Suprapubic skin (tissue), 4 donors: ENCODE measurements around the gene POLR1A.

Experiments
- EP300 ChIP-seq: sonication (generic); formaldehyde crosslinking; IDR thresholded peaks from one replicate; pipeline ENCODE4 v1.6.1; 2017; ENCODE audit warnings: antibody characterized with exemption
- POLR2A ChIP-seq, 2 donors: fragments of 450-650 bp; IDR thresholded peaks; one replicate each; pipeline ENCODE4 v1.6.1; 2017; ENCODE audit warnings: antibody characterized with exemption in 2 of 2, mild to moderate bottlenecking in 2 of 2, moderate library complexity in 2 of 2
- POLR2AphosphoS5 ChIP-seq, 3 donors: sonication (generic); formaldehyde crosslinking; IDR thresholded peaks; one replicate each; pipeline ENCODE4 v1.6.1; 2017; ENCODE audit warnings: antibody characterized with exemption in 3 of 3
- TF ChIP-seq, protein P1 (sequence below), 2 donors: fragments of 200-600 bp in 1 of 2; fragments of 450-650 bp in 1 of 2; sonication (generic) in 1 of 2; IDR thresholded peaks; one replicate each; pipeline ENCODE4 v1.5.1; 2016 to 2019; ENCODE audit warnings: antibody characterized with exemption in 2 of 2, mild to moderate bottlenecking in 1 of 2, moderate library complexity in 1 of 2

GRCh38 chr2:86074256-86074655 lies 31.4 kb downstream of the POLR1A start:
- TF ChIP-seq, protein P1, sequence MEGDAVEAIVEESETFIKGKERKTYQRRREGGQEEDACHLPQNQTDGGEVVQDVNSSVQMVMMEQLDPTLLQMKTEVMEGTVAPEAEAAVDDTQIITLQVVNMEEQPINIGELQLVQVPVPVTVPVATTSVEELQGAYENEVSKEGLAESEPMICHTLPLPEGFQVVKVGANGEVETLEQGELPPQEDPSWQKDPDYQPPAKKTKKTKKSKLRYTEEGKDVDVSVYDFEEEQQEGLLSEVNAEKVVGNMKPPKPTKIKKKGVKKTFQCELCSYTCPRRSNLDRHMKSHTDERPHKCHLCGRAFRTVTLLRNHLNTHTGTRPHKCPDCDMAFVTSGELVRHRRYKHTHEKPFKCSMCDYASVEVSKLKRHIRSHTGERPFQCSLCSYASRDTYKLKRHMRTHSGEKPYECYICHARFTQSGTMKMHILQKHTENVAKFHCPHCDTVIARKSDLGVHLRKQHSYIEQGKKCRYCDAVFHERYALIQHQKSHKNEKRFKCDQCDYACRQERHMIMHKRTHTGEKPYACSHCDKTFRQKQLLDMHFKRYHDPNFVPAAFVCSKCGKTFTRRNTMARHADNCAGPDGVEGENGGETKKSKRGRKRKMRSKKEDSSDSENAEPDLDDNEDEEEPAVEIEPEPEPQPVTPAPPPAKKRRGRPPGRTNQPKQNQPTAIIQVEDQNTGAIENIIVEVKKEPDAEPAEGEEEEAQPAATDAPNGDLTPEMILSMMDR (IDR thresholded peaks at IDR 0.05), result no peak
- TF ChIP-seq EP300 (no peak), POLR2A (IDR thresholded peaks at IDR 0.05) (no peak), POLR2AphosphoS5 (IDR thresholded peaks at IDR 0.05) (no peak)
